Measurements from ENCODE around the gene ARFIP1. TPM values are rescaled to one million over a fixed set of nuclear protein-coding genes. Genes with fewer than 3 reads are reported as not detected.
"Not testable (repeated sequence)": the region's sequence is repeated elsewhere in the genome, so short reads cannot be mapped to it uniquely, and the experiment has no call there.

The ARFIP1 gene
- total RNA-seq, 4 donors from 2014 or later = 24.3 to 38.3 (median 27.0) TPM

DNA sequence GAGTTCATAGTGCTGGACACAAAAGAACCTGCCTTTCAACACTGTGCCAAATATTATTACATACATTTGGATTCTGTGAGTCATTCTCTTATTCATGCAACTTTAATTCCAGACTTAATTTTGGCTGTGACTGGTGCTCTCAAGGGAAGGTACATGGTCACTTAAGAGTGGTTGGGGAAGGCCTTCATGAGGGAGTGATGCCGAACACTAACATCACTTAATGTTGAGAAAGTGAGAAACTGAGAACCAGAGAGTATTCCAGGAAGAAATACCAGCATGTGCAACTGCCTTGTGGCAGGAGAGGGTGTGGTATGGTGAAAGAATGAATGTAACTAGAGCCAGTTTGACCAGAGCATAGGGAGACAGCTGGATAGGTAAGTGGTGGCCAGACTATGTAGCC lies 114.9 kb downstream of the ARFIP1 start:
- no peak for DNase-seq (ENCODE audit: low spot score in 2 of 2)
- Histone ChIP-seq H3K27me3 (no peaks in the 10 kb centered on the region), H3K27ac (no peak overlapping the region), H3K4me1 (no peaks in the 10 kb centered on the region), H3K9me3 (no peaks in the 10 kb centered on the region), H3K36me3 (peaks cover 30% of the 10 kb centered on the region), H3K4me3 (no peak overlapping the region)
- TF ChIP-seq, protein P1, sequence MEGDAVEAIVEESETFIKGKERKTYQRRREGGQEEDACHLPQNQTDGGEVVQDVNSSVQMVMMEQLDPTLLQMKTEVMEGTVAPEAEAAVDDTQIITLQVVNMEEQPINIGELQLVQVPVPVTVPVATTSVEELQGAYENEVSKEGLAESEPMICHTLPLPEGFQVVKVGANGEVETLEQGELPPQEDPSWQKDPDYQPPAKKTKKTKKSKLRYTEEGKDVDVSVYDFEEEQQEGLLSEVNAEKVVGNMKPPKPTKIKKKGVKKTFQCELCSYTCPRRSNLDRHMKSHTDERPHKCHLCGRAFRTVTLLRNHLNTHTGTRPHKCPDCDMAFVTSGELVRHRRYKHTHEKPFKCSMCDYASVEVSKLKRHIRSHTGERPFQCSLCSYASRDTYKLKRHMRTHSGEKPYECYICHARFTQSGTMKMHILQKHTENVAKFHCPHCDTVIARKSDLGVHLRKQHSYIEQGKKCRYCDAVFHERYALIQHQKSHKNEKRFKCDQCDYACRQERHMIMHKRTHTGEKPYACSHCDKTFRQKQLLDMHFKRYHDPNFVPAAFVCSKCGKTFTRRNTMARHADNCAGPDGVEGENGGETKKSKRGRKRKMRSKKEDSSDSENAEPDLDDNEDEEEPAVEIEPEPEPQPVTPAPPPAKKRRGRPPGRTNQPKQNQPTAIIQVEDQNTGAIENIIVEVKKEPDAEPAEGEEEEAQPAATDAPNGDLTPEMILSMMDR (IDR thresholded peaks at IDR 0.05) = no peak
- TF ChIP-seq EP300 (IDR thresholded peaks at IDR 0.05) = no peak
- no peak for TF ChIP-seq POLR2AphosphoS5 (IDR thresholded peaks at IDR 0.05)
- TF ChIP-seq POLR2A (IDR thresholded peaks at IDR 0.05) = no peak
- WGBS = 83% methylated on average over 1 of the region's 1 CpG

DNA sequence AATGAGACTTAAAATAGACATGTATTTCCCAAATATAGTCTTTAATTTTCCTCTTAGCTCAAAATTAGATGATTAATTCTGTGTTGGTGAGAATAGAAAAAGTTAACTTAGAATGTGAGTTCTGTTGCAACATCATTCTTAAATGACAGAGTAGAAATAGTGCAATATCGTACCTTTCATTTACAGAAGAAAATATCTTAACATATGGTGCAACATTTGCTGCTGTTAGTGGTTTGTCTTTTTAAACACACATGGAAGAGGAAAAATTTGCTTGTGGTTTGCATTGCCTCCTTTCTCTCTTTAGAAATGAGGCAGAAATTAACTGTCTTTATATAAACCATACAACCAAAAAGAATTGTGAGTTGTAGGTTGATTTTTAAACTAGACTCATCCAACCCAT lies 117.1 kb downstream of the ARFIP1 start:
- Histone ChIP-seq H3K27ac (no peak overlapping the region), H3K4me3 (no peak overlapping the region), H3K27me3 (no peaks in the 10 kb centered on the region), H3K4me1 (no peaks in the 10 kb centered on the region), H3K36me3 (peaks cover 15% of the 10 kb centered on the region), H3K9me3 (no peaks in the 10 kb centered on the region)
- TF ChIP-seq, protein P1 (IDR thresholded peaks at IDR 0.05) = no peak
- TF ChIP-seq POLR2AphosphoS5 (IDR thresholded peaks at IDR 0.05) = no peak
- no peak for TF ChIP-seq POLR2A (IDR thresholded peaks at IDR 0.05)
- no peak for TF ChIP-seq EP300 (IDR thresholded peaks at IDR 0.05)
- DNase-seq (ENCODE audit: low spot score in 2 of 2) = no peak
- 74% methylated on average over 1 of the region's 1 CpG for WGBS

DNA sequence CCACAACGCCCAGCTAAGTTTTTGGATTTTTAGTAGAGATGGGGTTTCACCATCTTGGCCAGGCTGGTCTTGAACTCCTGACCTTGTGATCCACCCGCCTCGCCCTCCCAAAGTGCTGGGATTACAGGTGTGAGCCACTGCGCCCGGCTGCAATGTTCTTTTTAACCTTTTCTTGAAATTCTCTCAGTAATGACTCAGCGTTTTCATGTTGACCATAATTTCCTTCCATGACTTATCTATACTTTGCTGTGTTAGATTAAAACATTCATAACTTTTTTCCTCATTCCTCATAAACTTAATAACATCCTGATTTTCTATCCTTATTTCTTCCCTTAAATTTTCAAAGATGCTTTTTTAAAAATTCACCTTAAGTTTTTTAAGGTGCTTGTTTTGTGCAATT lies 118.4 kb downstream of the ARFIP1 start:
- H3K36me3 ChIP-seq; H3K4me3 ChIP-seq; H3K4me1 ChIP-seq; DNase-seq (ENCODE audit: low spot score in 2 of 2); H3K9me3 ChIP-seq; H3K27me3 ChIP-seq; H3K27ac ChIP-seq: not testable (repeated sequence)
- WGBS = 93% methylated on average over 6 of the region's 6 CpGs

DNA sequence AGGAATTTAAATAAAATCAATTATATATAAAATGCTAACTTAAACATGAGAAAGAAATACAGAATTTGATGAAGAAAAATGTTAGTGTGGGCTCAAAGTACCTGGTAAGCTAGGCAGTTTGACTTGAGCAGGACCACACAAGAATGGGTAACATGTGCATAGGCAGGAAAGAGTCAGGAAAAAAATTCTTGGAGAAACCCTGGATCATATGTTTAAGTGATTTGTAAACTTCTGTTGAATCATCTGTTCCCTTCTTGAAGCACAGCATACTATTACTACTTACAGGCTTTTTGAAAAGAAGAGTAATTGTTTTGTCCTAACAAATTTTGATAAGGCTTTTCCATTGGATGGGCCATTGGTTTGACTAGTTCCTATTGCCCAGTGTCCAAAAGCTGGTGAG lies 118.9 kb downstream of the ARFIP1 start:
- no peaks in the 10 kb centered on the region for H3K4me1 ChIP-seq
- H3K9me3 ChIP-seq = no peaks in the 10 kb centered on the region
- TF ChIP-seq, protein P1 (IDR thresholded peaks at IDR 0.05) = no peak
- TF ChIP-seq POLR2AphosphoS5 (IDR thresholded peaks at IDR 0.05) (no peak), POLR2A (IDR thresholded peaks at IDR 0.05) (no peak), EP300 (IDR thresholded peaks at IDR 0.05) (no peak)
- H3K27me3 ChIP-seq = no peaks in the 10 kb centered on the region
- no peak overlapping the region for H3K4me3 ChIP-seq
- no peak for DNase-seq (ENCODE audit: low spot score in 2 of 2)
- no peak overlapping the region for H3K27ac ChIP-seq
- H3K36me3 ChIP-seq = peaks cover 6% of the 10 kb centered on the region

DNA sequence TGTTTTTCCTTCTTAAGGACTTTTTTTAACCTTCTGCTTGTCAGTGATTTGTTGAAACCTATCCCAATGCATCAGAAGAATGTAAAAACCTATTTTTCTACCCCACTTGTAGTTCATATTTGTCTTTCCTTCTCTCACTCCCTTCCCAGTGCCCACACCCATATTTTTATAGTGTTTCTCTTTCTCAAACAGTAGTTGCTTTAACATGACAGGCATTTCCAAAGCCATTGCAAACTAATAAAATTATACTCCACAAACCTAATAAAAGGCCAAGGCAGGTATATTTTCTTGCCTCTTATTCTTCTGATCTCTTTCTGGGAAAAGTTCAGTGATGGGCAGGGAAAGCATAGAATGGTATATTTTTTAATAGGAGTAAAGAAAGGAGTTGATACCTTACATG lies 120.6 kb downstream of the ARFIP1 start:
- TF ChIP-seq POLR2AphosphoS5 (IDR thresholded peaks at IDR 0.05) (no peak), POLR2A (IDR thresholded peaks at IDR 0.05) (no peak), EP300 (IDR thresholded peaks at IDR 0.05) (no peak)
- TF ChIP-seq, protein P1 (IDR thresholded peaks at IDR 0.05) = no peak
- no peak for DNase-seq (ENCODE audit: low spot score in 2 of 2)
- Histone ChIP-seq H3K4me1 (no peaks in the 10 kb centered on the region), H3K4me3 (no peak overlapping the region), H3K27me3 (no peaks in the 10 kb centered on the region), H3K36me3 (peaks cover 3% of the 10 kb centered on the region), H3K9me3 (no peaks in the 10 kb centered on the region), H3K27ac (no peak overlapping the region)

- Histone ChIP-seq H3K9me3 (no peaks in the 10 kb centered on the region), H3K36me3 (peaks cover 3% of the 10 kb centered on the region), H3K4me1 (no peaks in the 10 kb centered on the region), H3K4me3 (no peak overlapping the region), H3K27me3 (no peaks in the 10 kb centered on the region), H3K27ac (no peak overlapping the region)
- WGBS = 80% methylated on average over 3 of the region's 3 CpGs
- TF ChIP-seq EP300 (IDR thresholded peaks at IDR 0.05) = no peak
- TF ChIP-seq, protein P1 (IDR thresholded peaks at IDR 0.05) = no peak
- TF ChIP-seq POLR2A (IDR thresholded peaks at IDR 0.05) = no peak
- TF ChIP-seq POLR2AphosphoS5 (IDR thresholded peaks at IDR 0.05) = no peak
- DNase-seq (ENCODE audit: low spot score in 2 of 2) = no peak
These were observed 121.5 kb downstream of the ARFIP1 start for GRCh38 chr4:152901205-152901604.
